Esophagus squamous epithelium (tissue), 5 donors: ENCODE measurements around the gene NAPB. TPM values are rescaled to one million over a fixed set of nuclear protein-coding genes. Genes with fewer than 3 reads are reported as not detected.

Experiments
- DNase-seq: peaks from one replicate; lab custom pipeline; 2025; lab: John Stamatoyannopoulos, UW
- H3K27ac ChIP-seq, 4 donors: fragments of 200-600 bp; sonication (generic); one replicate each; pipeline ENCODE4 v1.5.1; 2016 to 2019; ENCODE audit warnings: mild to moderate bottlenecking in 1 of 4
- H3K27me3 ChIP-seq, 4 donors: fragments of 200-600 bp; sonication (generic); 1 replicate in 3 of 4; 2 replicates in 1 of 4; pipeline versions ENCODE4 v1.5.1 to v1.6.0; 2017 to 2021; ENCODE audit warnings: antibody characterized with exemption in 1 of 4
- H3K36me3 ChIP-seq, 3 donors: fragments of 200-600 bp; sonication (generic); one replicate each; pipeline ENCODE4 v1.5.1; 2016 to 2019
- H3K4me1 ChIP-seq, 3 donors: fragments of 200-600 bp; sonication (generic); one replicate each; pipeline ENCODE4 v1.5.1; 2017 to 2019
- H3K4me3 ChIP-seq, 4 donors: fragments of 200-600 bp; sonication (generic); 1 replicate in 3 of 4; 2 replicates in 1 of 4; pipeline ENCODE4 v1.5.1; 2016 to 2019; ENCODE audit warnings: mild to moderate bottlenecking in 2 of 4, moderate library complexity in 1 of 4
- H3K9me3 ChIP-seq, 3 donors: fragments of 200-600 bp; sonication (generic); one replicate each; pipeline ENCODE4 v1.5.1; 2016 to 2019
- CTCF ChIP-seq, 6 experiments: fragments of 450-650 bp in 4 of 6; fragments of 200-600 bp in 2 of 6; sonication (generic) in 2 of 6; IDR thresholded peaks; one replicate each; pipeline ENCODE4 v1.5.1; 2016 to 2019; ENCODE audit warnings: antibody characterized with exemption in 6 of 6, mild to moderate bottlenecking in 4 of 6, moderate library complexity in 4 of 6
- POLR2A ChIP-seq, 4 donors: fragments of 450-650 bp; IDR thresholded peaks; one replicate each; pipeline ENCODE4 v1.6.1; 2017; ENCODE audit warnings: antibody characterized with exemption in 4 of 4, mild to moderate bottlenecking in 4 of 4, moderate library complexity in 3 of 4
- WGBS, 2 donors: methylation state at CpG; one replicate each; pipeline ENCODE4 v1.1.5; 2018; 5-methylcytosine and 5-hydroxymethylcytosine counted together
- intact Hi-C: fragments of 100-400 bp; cut with DNase I; formaldehyde crosslinking; loops from one replicate; pipeline ENCODE4 v1.15.0; 2022
- total RNA-seq, 4 donors: library from RNA; depleted of rRNA; stranded (reverse); fragments of >200 nt; gene quantifications; one replicate each; pipeline ENCODE4 v1.1.0, GENCODE V29; 2016
- donor health status: DM: yes; HTN: yes; CAD: no.

The NAPB gene
- total RNA-seq, 4 donors from 2014 or later: 7.7 to 16.0 (median 8.7) TPM

GRCh38 chr20:23365390-23366165 is 55.7 kb downstream of the NAPB start:
- Histone ChIP-seq H3K27ac (peak overlapping the region in 1 of 4 donors; percentile 6), H3K9me3 (no peaks in the 10 kb centered on the region), H3K4me3 (no peak overlapping the region), H3K27me3 (no peaks in the 10 kb centered on the region), H3K4me1 (peaks cover 18 to 60% (median 32%) of the 10 kb centered on the region in 3 donors), H3K36me3 (peaks cover 11 to 40% (median 20%) of the 10 kb centered on the region in 3 donors)
- no peak for TF ChIP-seq CTCF (IDR thresholded peaks at IDR 0.05)
- no peak for TF ChIP-seq POLR2A (IDR thresholded peaks at IDR 0.05)
- WGBS, 2 donors: 92 to 97% methylated on average over 35 to 63 of the region's 65 CpGs
- DNase-seq: no peak
- intact Hi-C loops: no loop called here

- Histone ChIP-seq H3K36me3 (peaks cover 0 to 18% (median 5%) of the 10 kb centered on the region in 3 donors), H3K9me3 (no peaks in the 10 kb centered on the region), H3K27ac (peak overlapping the region in 3 of 4 donors; percentile 24 to 100 (median 88)), H3K4me3 (peak overlapping the region in 3 of 4 donors; percentile 64 to 85 (median 78)), H3K27me3 (no peaks in the 10 kb centered on the region), H3K4me1 (peaks cover 18 to 73% (median 38%) of the 10 kb centered on the region in 3 donors)
- WGBS, 2 donors: 53 to 75% methylated on average over 4 of the region's 4 CpGs
- no peak for DNase-seq
- no peak for TF ChIP-seq POLR2A (IDR thresholded peaks at IDR 0.05)
- intact Hi-C loops: no loop called here
These were observed 58.0 kb downstream of the NAPB start for GRCh38 chr20:23363257-23363649.

- peaks cover 18 to 68% (median 35%) of the 10 kb centered on the region in 3 donors for H3K4me1 ChIP-seq
- 18 to 28% methylated on average over 7 of the region's 50 CpGs for WGBS, 2 donors
- H3K9me3 ChIP-seq: no peaks in the 10 kb centered on the region
- peak overlapping the region; percentile 64 to 94 (median 82) for H3K4me3 ChIP-seq
- intact Hi-C loops: no loop called here
- H3K27me3 ChIP-seq: no peaks in the 10 kb centered on the region
- DNase-seq: no peak
- TF ChIP-seq CTCF (IDR thresholded peaks at IDR 0.05) (no peak), POLR2A (IDR thresholded peaks at IDR 0.05) (no peak)
- peak overlapping the region; percentile 88 to 100 (median 100) for H3K27ac ChIP-seq
- peaks cover 0 to 18% (median 5%) of the 10 kb centered on the region in 3 donors for H3K36me3 ChIP-seq
These were observed 58.7 kb downstream of the NAPB start for GRCh38 chr20:23362392-23363256.

- TF ChIP-seq POLR2A (IDR thresholded peaks at IDR 0.05) (peak in 3 of 4 donors; percentile 54 to 96 (median 95)), CTCF (IDR thresholded peaks at IDR 0.05) (peak in 3 of 6 experiments; percentile 25 to 54 (median 30))
- intact Hi-C loops: no loop called here
- peak within 1 kb of the TSS; percentile 64 to 94 (median 82) for H3K4me3 ChIP-seq
- WGBS, 2 donors: 0 to 1% methylated on average over 12 to 29 of the region's 114 CpGs
- H3K9me3 ChIP-seq: no peaks in the 10 kb centered on the region
- peaks cover 0 to 18% (median 5%) of the 10 kb centered on the region in 3 donors for H3K36me3 ChIP-seq
- peak; percentile 86 for DNase-seq
- no peaks in the 10 kb centered on the region for H3K27me3 ChIP-seq
- peak within 1 kb of the TSS; percentile 96 to 100 (median 100) for H3K27ac ChIP-seq
- peaks cover 18 to 68% (median 42%) of the 10 kb centered on the region in 3 donors for H3K4me1 ChIP-seq
These were observed 59.6 kb downstream of the NAPB start, which contains the start of gene GZF1 for GRCh38 chr20:23361476-23362391. TSS of gene GZF1 (plus strand) at chr20:23362182. CDS start at chr20:23364384, 2,202 bp downstream.
